GM18505 (cell line): ENCODE results near the gene PEAR1.
"Not testable (repeated sequence)": the region's sequence is repeated elsewhere in the genome, so short reads cannot be mapped to it uniquely, and the experiment has no call there.

Experiments
- ATAC-seq: cut with Tn5 transposase; IDR thresholded peaks from one replicate; pipeline ENCODE4 v1.9.1; 2021; ENCODE audit not compliant: unreplicated experiment
- POLR2A ChIP-seq: IDR thresholded peaks from 4 replicates; pipeline ENCODE4 v1.6.1; 2011; ENCODE audit warnings: borderline replicate concordance; ENCODE audit not compliant: insufficient read depth, insufficient read length; ENCODE audit errors: extremely low read depth

The PEAR1 gene

DNA sequence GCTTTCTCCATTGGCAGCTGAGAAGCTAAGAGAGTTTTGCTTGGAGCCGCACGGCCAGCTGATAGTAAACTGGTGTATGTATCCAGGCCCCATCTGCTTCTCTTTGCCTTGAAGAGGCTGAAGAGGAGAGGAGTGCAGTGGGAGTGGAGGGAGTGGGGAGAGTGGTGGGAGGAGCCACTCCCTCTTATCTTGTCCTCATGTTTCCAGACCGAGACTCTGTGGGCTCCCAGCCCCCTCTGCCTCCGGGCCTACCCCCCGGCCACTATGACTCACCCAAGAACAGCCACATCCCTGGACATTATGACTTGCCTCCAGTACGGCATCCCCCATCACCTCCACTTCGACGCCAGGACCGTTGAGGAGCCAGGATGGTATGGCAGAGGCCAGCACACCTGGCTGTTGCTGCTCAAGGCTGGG lies 20.9 kb downstream of the PEAR1 start:
- ATAC-seq: no peak
- TF ChIP-seq POLR2A: no peak

DNA sequence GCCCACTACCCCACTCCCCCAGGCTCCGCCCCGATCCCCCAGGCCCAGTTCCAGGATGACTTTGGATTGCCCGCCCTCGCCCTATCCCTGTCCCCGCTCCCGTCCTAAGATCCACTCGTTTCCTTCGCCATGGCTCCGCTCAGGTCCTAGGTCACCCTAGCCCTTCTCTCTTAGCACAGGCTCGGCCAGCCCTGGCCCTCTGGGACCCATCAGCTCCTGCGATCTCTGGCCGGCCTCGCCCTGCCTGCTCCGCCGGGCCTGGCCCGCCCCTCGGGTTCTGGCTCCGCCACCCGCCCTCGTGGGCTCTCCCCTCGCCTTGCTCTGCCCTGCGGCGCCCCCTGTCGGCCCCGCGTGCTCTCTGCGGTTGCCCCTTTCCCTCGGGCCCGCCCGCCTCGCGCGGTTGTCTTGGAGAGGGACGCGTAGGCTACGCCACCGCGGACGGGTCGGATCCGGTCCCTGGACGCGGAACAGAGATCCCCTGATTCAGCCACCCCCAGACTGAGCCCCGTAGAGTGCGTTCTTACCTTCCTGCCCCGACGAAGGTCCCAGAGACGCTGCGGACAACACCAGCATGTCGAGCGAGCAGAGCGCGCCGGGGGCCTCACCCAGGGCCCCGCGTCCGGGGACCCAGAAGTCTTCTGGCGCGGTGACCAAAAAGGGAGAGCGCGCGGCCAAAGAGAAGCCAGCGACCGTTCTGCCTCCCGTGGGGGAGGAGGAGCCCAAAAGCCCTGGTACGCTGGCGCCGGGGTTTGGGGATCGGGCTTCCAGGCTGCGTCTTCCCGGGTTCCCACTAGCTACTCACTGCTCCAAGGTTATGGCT lies 26.9 kb downstream of the PEAR1 start, which contains the start of gene LRRC71:
Gene LRRC71, plus strand, starts transcription at position 400 of the 820 bp plus-strand sequence. Its CDS starts 172 bp downstream, at position 572.
- no peak for ATAC-seq

GRCh38 chr1:156921053-156921529 lies 27.6 kb downstream of the PEAR1 start:
- TF ChIP-seq POLR2A: no peak
- no peak for ATAC-seq

More for the DNA sequence above, 26.9 kb downstream of the PEAR1 start, which contains the start of gene LRRC71:
- no peak for TF ChIP-seq POLR2A

DNA sequence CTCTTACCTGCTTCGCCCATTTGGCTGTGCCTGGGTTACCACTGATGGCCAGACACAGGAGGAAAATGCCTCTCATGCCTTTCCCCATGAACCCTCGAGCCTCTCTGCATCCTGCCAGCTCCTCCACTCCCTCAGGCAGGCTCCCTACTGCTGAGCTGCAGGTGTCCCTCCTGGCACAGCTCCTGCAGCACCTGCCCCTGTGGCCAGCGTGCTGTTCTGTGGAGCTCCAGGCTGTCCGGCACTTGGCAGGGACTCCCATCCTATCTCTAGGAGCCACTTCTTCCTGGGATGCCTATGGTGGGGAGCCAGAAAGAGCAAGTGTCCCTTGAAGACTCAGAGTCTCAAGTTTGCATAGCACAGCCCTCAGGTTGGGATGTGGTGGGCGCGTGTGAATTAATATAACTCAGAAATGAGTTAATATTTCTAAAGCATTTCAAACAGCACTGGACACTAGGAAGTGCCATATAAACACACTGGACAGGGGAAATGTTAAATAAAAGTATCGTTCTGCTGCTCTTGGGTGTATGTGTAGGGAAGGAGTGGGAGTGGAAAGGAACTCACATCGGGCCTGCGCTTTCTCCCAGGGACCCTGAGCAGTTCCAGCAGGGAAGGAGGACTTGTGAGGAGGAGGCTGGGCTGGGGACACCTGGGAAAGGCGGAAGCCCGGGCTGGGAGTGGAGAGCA lies 29.6 kb downstream of the PEAR1 start:
- no peak for TF ChIP-seq POLR2A
- no peak for ATAC-seq

- TF ChIP-seq POLR2A: no peak
- ATAC-seq: no peak
Measured at GRCh38 chr1:156923670-156924477, 30.4 kb downstream of the PEAR1 start.

GRCh38 chr1:156924478-156925153 lies 31.1 kb downstream of the PEAR1 start:
- ATAC-seq: no peak
- TF ChIP-seq POLR2A: no peak

- TF ChIP-seq POLR2A: no peak
- no peak for ATAC-seq
Measured at GRCh38 chr1:156925154-156926010, 31.9 kb downstream of the PEAR1 start.

DNA sequence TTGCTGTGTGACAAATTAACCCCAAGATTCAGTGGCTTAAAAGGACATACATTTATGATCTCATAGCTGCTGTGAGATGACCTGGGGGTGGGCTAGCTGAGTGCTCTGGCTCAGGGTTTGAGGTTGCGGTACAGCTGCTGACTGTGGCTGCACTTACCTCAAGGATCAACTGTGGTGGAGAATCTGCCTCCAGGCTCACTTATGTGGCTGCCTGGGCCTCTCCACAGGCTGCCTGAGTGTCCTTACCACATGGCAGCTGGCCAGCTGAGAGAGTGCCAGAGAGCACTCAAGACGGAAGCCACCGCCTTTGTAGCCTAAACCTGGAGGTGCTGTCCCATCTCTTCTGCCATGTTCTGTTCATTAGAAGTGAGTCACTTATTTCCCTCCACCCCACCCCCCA lies 32.7 kb downstream of the PEAR1 start:
- ATAC-seq: no peak
- no peak for TF ChIP-seq POLR2A

DNA sequence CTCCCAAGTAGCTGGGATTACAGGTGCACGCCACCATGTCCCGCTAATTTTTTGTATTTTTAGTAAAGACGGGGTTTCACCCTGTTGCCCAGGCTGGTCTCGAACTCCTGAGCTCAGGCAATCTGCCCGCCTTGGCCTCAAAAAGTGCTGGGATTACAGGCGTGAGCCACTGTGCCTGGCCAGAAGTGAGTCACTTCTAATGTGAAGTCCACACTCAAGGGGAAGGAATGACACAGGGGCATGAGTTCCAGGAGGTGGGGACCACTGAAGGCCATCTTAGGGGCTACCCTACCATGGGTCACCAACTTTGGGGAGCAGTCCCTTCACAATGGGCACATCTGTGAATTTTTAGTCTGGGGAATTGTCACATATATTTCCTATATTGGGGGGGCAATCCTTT lies 33.2 kb downstream of the PEAR1 start:
- ATAC-seq: not testable (repeated sequence)

DNA sequence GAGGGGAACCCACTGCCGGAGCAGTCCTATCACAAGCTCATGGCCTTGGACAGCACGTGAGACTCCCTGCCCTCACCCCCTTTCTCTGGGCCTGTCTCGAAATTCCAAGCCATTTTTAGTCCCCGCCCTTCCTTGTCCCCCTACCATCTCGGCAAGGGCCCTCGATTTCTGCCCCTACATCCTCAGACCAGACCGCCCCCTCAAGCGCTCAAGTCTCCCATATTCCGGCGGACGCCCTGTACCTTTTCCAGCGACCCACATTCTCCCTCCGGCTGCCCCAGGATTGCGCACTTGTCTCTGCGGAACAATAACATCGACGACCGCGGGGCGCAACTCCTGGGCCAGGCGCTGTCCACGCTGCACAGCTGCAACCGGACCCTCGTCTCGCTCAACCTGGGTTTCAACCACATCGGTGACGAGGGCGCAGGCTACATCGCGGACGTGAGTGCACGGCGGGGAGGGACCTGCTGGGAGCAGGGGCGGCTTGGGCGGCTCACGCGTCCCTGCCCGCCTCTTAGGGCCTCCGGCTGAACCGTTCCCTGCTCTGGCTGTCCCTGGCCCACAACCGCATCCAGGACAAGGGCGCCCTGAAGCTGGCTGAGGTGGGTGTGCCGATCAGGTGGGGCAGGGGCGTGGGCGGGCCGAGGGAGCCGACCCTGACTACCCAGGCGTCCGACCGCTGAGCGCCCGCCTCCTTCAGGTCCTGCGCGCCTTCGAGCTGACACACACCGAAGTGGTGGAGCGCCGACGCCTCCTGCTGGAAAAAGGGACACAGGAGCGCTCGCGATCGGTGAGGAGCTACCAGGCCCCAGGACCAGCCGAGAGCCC lies 33.9 kb downstream of the PEAR1 start:
- ATAC-seq: no peak
- TF ChIP-seq POLR2A: no peak

- TF ChIP-seq POLR2A: no peak
- no peak for ATAC-seq
Measured at GRCh38 chr1:156928043-156928602, 34.6 kb downstream of the PEAR1 start.
